Neuronal stem cell (in vitro differentiated cells): ENCODE results near the gene ZNF407.

Source experiments
- DNase-seq: peaks from one replicate; pipeline ENCODE4 v3.0.0-alpha.2; 2013; ENCODE audit warnings: low spot score
- H2AFZ ChIP-seq: one replicate; pipeline ENCODE4 v1.6.1; 2013; ENCODE audit warnings: mild to moderate bottlenecking, low read length, inconsistent platforms
- H2AK5ac ChIP-seq: 2 replicates; pipeline ENCODE4 v1.6.1; 2013; ENCODE audit warnings: low read depth, mild to moderate bottlenecking, inconsistent platforms, low read length, moderate library complexity, mixed read lengths
- H2BK120ac ChIP-seq: 2 replicates; pipeline ENCODE4 v1.6.1; 2013; ENCODE audit warnings: low read depth, mild to moderate bottlenecking, inconsistent platforms, low read length, moderate library complexity, mixed read lengths
- H2BK12ac ChIP-seq: one replicate; pipeline ENCODE4 v1.6.1; 2013; ENCODE audit warnings: low read length, inconsistent platforms
- H2BK15ac ChIP-seq: 2 replicates; pipeline ENCODE4 v1.6.1; 2013; ENCODE audit warnings: mild to moderate bottlenecking, low read length, inconsistent platforms, mixed read lengths
- H2BK5ac ChIP-seq: one replicate; pipeline ENCODE4 v1.6.1; 2013; ENCODE audit warnings: inconsistent platforms, mild to moderate bottlenecking, low read length, moderate library complexity
- H3K14ac ChIP-seq: one replicate; pipeline ENCODE4 v1.6.1; 2013; ENCODE audit warnings: low read length, inconsistent platforms
- H3K18ac ChIP-seq: 2 replicates; pipeline ENCODE4 v1.6.1; 2013; ENCODE audit warnings: low read length, inconsistent platforms
- H3K23ac ChIP-seq: 2 replicates; pipeline ENCODE4 v1.6.1; 2013; ENCODE audit warnings: low read depth, mild to moderate bottlenecking, mixed read lengths, low read length, inconsistent platforms; ENCODE audit not compliant: poor library complexity
- H3K27ac ChIP-seq: replicated peaks from 3 replicates; pipeline ENCODE4 v1.5.1; 2013; ENCODE audit warnings: low read length, inconsistent platforms
- H3K27me3 ChIP-seq, 3 experiments: 2 replicates each; pipeline ENCODE4 v1.6.1; 2013; ENCODE audit warnings: low read length in 3 of 3, mild to moderate bottlenecking in 2 of 3, inconsistent platforms in 1 of 3, low read depth in 1 of 3, mixed read lengths in 1 of 3, moderate library complexity in 1 of 3; ENCODE audit not compliant: control insufficient read depth in 3 of 3, insufficient read depth in 3 of 3
- H3K36me3 ChIP-seq, 2 donors: replicated peaks in 1 of 2; 2 replicates each; pipeline ENCODE4 v1.6.1; 2013; ENCODE audit warnings: low read length in 2 of 2; ENCODE audit not compliant: control insufficient read depth in 2 of 2, insufficient read depth in 2 of 2
- H3K4ac ChIP-seq: 2 replicates; pipeline ENCODE4 v1.6.1; 2013; ENCODE audit warnings: inconsistent platforms, mild to moderate bottlenecking, low read length, moderate library complexity
- H3K4me1 ChIP-seq, 2 donors: 1 replicate in 1 of 2; 2 replicates in 1 of 2; pipeline ENCODE4 v1.6.1; 2013; ENCODE audit warnings: low read length in 2 of 2, low read depth in 1 of 2; ENCODE audit not compliant: control insufficient read depth in 2 of 2, insufficient read depth in 1 of 2
- H3K4me2 ChIP-seq: one replicate; pipeline ENCODE4 v1.6.1; 2013; ENCODE audit warnings: mild to moderate bottlenecking, low read length, inconsistent platforms; ENCODE audit not compliant: insufficient read depth, poor library complexity, severe bottlenecking
- H3K4me3 ChIP-seq, 2 donors: 2 replicates each; pipeline ENCODE4 v1.5.1; 2013; ENCODE audit warnings: low read length in 2 of 2, mild to moderate bottlenecking in 2 of 2, inconsistent platforms in 1 of 2, moderate library complexity in 1 of 2
- H3K79me1 ChIP-seq: one replicate; pipeline ENCODE4 v1.6.1; 2013; ENCODE audit warnings: low read depth, mild to moderate bottlenecking, inconsistent platforms, low read length, moderate library complexity
- H3K9ac ChIP-seq: one replicate; pipeline ENCODE4 v1.6.1; 2013; ENCODE audit warnings: mild to moderate bottlenecking, low read depth, low read length, inconsistent platforms; ENCODE audit not compliant: poor library complexity
- H3K9me3 ChIP-seq, 2 donors: replicated peaks in 1 of 2; 2 replicates each; pipeline versions ENCODE3 to v1.6.1; 2013; ENCODE audit warnings: low read length in 2 of 2, mild to moderate bottlenecking in 2 of 2, inconsistent platforms in 1 of 2, low read depth in 1 of 2, mixed read lengths in 1 of 2, moderate library complexity in 1 of 2; ENCODE audit not compliant: control insufficient read depth in 2 of 2, insufficient read depth in 1 of 2
- H4K8ac ChIP-seq: one replicate; pipeline ENCODE4 v1.6.1; 2013; ENCODE audit warnings: low read depth, mild to moderate bottlenecking, inconsistent platforms, low read length, moderate library complexity
- H4K91ac ChIP-seq: one replicate; pipeline ENCODE4 v1.6.1; 2013; ENCODE audit warnings: low read length, low read depth, mild to moderate bottlenecking, inconsistent platforms; ENCODE audit not compliant: poor library complexity
- WGBS, 2 donors: extraction: QIAGEN DNeasy Blood & Tissue Kit; methylation state at CpG; one replicate each; pipeline ENCODE4 v1.1.7; 2013; ENCODE audit warnings: missing lambda C conversion rate in 2 of 2, mixed read lengths in 1 of 2; ENCODE audit not compliant: insufficient read length in 2 of 2, insufficient replicate concordance in 1 of 2; ENCODE audit errors: extremely low coverage in 2 of 2; 5-methylcytosine and 5-hydroxymethylcytosine counted together

ZNF407 gene

DNA sequence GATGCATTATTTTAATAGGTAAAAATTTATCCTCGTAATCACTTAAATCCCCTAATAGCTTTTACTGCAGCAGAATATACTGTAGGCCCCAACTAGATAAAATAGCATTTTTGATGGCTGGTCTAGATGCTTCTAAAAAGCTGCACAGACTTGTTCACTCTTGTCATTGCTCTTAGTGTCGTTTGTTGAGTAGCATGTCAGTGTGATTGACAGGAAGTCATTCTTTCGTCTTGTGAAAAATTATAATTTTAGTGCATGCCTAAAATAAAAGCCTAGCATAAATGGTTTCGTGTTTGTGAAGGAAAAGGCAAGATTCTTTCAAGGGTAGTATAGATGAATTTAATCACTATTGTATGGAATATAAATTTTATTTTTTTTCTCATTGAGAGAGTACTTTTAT is 336.3 kb downstream of the ZNF407 start:
- Histone ChIP-seq H3K27ac (no peak overlapping the region), H3K4me1 (no peaks in the 10 kb centered on the region), H4K8ac (no peak overlapping the region), H3K14ac (no peak overlapping the region), H2BK120ac (no peak overlapping the region), H2AK5ac (no peak overlapping the region), H2BK5ac (no peak overlapping the region), H2BK12ac (no peak overlapping the region), H3K18ac (no peak overlapping the region), H2AFZ (no peak overlapping the region), H4K91ac (no peak overlapping the region), H3K4ac (no peak overlapping the region), H2BK15ac (no peak overlapping the region), H3K9ac (no peak overlapping the region), H3K27me3 (no peaks in the 10 kb centered on the region), H3K4me2 (no peak overlapping the region), H3K9me3 (no peaks in the 10 kb centered on the region), H3K79me1 (no peaks in the 10 kb centered on the region), H3K23ac (no peak overlapping the region), H3K36me3 (no peaks in the 10 kb centered on the region), H3K4me3 (no peak overlapping the region)
- no CpG with 5 or more reads among the region's 4 CpGs for WGBS, 2 donors
- no peak for DNase-seq

GRCh38 chr18:74935434-74935833 is 337.8 kb downstream of the ZNF407 start:
- no peak overlapping the region for H2BK15ac ChIP-seq
- H3K14ac ChIP-seq, result no peak overlapping the region
- H3K4me1 ChIP-seq, result no peaks in the 10 kb centered on the region
- H2BK120ac ChIP-seq, result no peak overlapping the region
- no peaks in the 10 kb centered on the region for H3K36me3 ChIP-seq
- no peaks in the 10 kb centered on the region for H3K27me3 ChIP-seq
- H3K9me3 ChIP-seq, result no peaks in the 10 kb centered on the region
- no peak overlapping the region for H2BK12ac ChIP-seq
- no peak overlapping the region for H3K23ac ChIP-seq
- H2AFZ ChIP-seq, result no peak overlapping the region
- no peak overlapping the region for H3K27ac ChIP-seq
- no peak overlapping the region for H3K4me3 ChIP-seq
- no peak overlapping the region for H3K4me2 ChIP-seq
- H3K18ac ChIP-seq, result no peak overlapping the region
- H3K9ac ChIP-seq, result no peak overlapping the region
- no peak overlapping the region for H2BK5ac ChIP-seq
- no peaks in the 10 kb centered on the region for H3K79me1 ChIP-seq
- no peak overlapping the region for H3K4ac ChIP-seq
- no peak overlapping the region for H2AK5ac ChIP-seq
- WGBS, 2 donors, result no CpG with 5 or more reads among the region's 7 CpGs
- no peak overlapping the region for H4K91ac ChIP-seq
- DNase-seq, result no peak
- H4K8ac ChIP-seq, result no peak overlapping the region

DNA sequence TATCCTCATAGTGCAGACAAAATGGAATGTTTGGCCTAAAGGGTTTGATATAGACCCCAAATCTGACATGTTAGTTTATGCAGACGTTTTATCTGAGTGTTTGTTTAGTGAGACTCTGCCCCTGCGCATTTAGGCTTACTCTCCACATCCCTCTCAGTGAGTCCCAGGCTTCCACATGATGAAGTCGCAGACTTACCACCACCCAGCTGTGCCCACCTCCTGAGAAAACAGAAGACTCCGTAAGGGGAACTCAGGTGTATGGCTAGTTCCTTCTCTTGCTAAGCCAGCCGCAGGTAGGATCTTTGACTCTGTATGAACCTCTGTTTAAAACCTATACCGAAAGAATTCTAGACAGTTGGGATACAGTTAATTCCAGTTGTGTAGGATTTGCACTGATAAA is 338.7 kb downstream of the ZNF407 start:
- no peak overlapping the region for H2AFZ ChIP-seq
- H3K14ac ChIP-seq, result no peak overlapping the region
- H3K27me3 ChIP-seq, result no peaks in the 10 kb centered on the region
- DNase-seq, result no peak
- no peak overlapping the region for H3K23ac ChIP-seq
- no peak overlapping the region for H2BK12ac ChIP-seq
- no peaks in the 10 kb centered on the region for H3K9me3 ChIP-seq
- WGBS, 2 donors, result no CpG with 5 or more reads among the region's 6 CpGs
- H3K9ac ChIP-seq, result no peak overlapping the region
- no peak overlapping the region for H3K18ac ChIP-seq
- no peak overlapping the region for H3K4me3 ChIP-seq
- no peak overlapping the region for H3K4me2 ChIP-seq
- H2AK5ac ChIP-seq, result no peak overlapping the region
- H2BK120ac ChIP-seq, result no peak overlapping the region
- no peak overlapping the region for H4K8ac ChIP-seq
- no peaks in the 10 kb centered on the region for H3K4me1 ChIP-seq
- no peaks in the 10 kb centered on the region for H3K79me1 ChIP-seq
- H2BK15ac ChIP-seq, result no peak overlapping the region
- H2BK5ac ChIP-seq, result no peak overlapping the region
- H3K4ac ChIP-seq, result no peak overlapping the region
- no peak overlapping the region for H3K27ac ChIP-seq
- H3K36me3 ChIP-seq, result no peaks in the 10 kb centered on the region
- H4K91ac ChIP-seq, result no peak overlapping the region

DNA sequence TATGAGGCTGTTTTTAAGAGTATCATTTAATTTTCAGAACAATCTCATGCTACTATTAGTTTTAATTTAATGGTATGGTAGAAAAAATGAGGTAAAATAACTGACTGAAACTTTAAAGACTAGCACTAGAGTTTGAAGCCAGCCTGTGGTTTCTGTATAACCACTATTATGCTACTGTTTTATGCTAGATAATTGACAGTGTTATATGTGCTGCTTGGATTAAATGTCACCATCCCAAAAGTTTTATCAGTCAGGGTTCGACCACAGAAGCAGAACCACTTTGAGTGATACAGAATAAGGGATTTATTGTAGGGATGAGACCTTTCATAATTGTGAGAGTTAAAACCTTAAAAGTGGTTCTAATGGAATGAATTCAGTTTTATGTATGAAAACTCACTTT is 339.6 kb downstream of the ZNF407 start:
- H3K4me2 ChIP-seq, result no peak overlapping the region
- no peak for DNase-seq

More for the DNA sequence above, 339.6 kb downstream of the ZNF407 start:
- no peak overlapping the region for H3K14ac ChIP-seq
- no CpG with 5 or more reads among the region's 1 CpG for WGBS, 2 donors
- no peak overlapping the region for H4K91ac ChIP-seq
- H3K9me3 ChIP-seq, result no peaks in the 10 kb centered on the region
- H2BK15ac ChIP-seq, result no peak overlapping the region
- no peak overlapping the region for H3K23ac ChIP-seq
- no peak overlapping the region for H3K4ac ChIP-seq
- H3K27me3 ChIP-seq, result no peaks in the 10 kb centered on the region
- no peak overlapping the region for H2AFZ ChIP-seq
- H3K4me3 ChIP-seq, result no peak overlapping the region
- no peak overlapping the region for H2BK12ac ChIP-seq
- H2AK5ac ChIP-seq, result no peak overlapping the region
- H2BK5ac ChIP-seq, result no peak overlapping the region
- H3K79me1 ChIP-seq, result no peaks in the 10 kb centered on the region
- no peak overlapping the region for H4K8ac ChIP-seq
- H2BK120ac ChIP-seq, result no peak overlapping the region
- H3K4me1 ChIP-seq, result no peaks in the 10 kb centered on the region
- no peaks in the 10 kb centered on the region for H3K36me3 ChIP-seq
- no peak overlapping the region for H3K27ac ChIP-seq
- no peak overlapping the region for H3K9ac ChIP-seq
- no peak overlapping the region for H3K18ac ChIP-seq
